Stimulated activated CD4-positive, alpha-beta T cell treated with anti-CD3 and anti-CD28 coated beads, Interleukin-12 subunit alpha, Interleukin-12 subunit beta, amount 100 ng/mL, for 24 hours (primary cell): ENCODE measurements around the gene CCNC.

Experiments used
- DNase-seq, 2 experiments: peaks; one replicate each; pipeline ENCODE4 v3.0.0-alpha.2; 2020; ENCODE audit warnings: low read depth in 2 of 2

Gene CCNC

GRCh38 chr6:99568103-99568933 is at the start of gene CCNC:
Gene CCNC, minus strand, starts transcription at chr6:99568660. Its CDS starts 133 bp downstream, at chr6:99568527.
- peak; percentile 85 to 87 for DNase-seq

GRCh38 chr6:99617131-99617530 is 48.7 kb upstream of the CCNC start:
- DNase-seq: no peak

- DNase-seq: no peak
Observed at GRCh38 chr6:99614430-99615186, 46.1 kb upstream of the CCNC start.

- DNase-seq: no peak
Observed at GRCh38 chr6:99613705-99614429, 45.4 kb upstream of the CCNC start.

- no peak for DNase-seq
Observed at GRCh38 chr6:99613409-99613704, 44.9 kb upstream of the CCNC start.

GRCh38 chr6:99612551-99613408 is 44.3 kb upstream of the CCNC start:
- DNase-seq: no peak

GRCh38 chr6:99611148-99611547 is 42.7 kb upstream of the CCNC start:
- no peak for DNase-seq

GRCh38 chr6:99609905-99610489 is 41.5 kb upstream of the CCNC start:
- DNase-seq: no peak

GRCh38 chr6:99608886-99609482 is 40.5 kb upstream of the CCNC start:
- DNase-seq: no peak

GRCh38 chr6:99608059-99608885 is 39.8 kb upstream of the CCNC start:
- no peak for DNase-seq

GRCh38 chr6:99607416-99608036 is 39.1 kb upstream of the CCNC start:
- no peak for DNase-seq

GRCh38 chr6:99606656-99607415 is 38.4 kb upstream of the CCNC start, which contains the start of gene PRDM13:
Gene PRDM13, plus strand, starts transcription at chr6:99606833. Its CDS starts 202 bp downstream, at chr6:99607035.
- DNase-seq: no peak

GRCh38 chr6:99605911-99606655 is 37.6 kb upstream of the CCNC start:
- DNase-seq: no peak

- no peak for DNase-seq
Observed at GRCh38 chr6:99605074-99605734, 36.7 kb upstream of the CCNC start.

- DNase-seq: no peak
Observed at GRCh38 chr6:99604166-99605073, 36.0 kb upstream of the CCNC start.
